ENCODE measurements around the gene PKD1. TPM values are rescaled to one million over a fixed set of nuclear protein-coding genes. Genes with fewer than 3 reads are reported as not detected.

Gene PKD1
- total and polyA plus RNA-seq, 2 of the 13 experiments (the other 11 are each of a cell fraction or from before 2014, with no cell fraction given) = 22.1 to 23.0 TPM

DNA sequence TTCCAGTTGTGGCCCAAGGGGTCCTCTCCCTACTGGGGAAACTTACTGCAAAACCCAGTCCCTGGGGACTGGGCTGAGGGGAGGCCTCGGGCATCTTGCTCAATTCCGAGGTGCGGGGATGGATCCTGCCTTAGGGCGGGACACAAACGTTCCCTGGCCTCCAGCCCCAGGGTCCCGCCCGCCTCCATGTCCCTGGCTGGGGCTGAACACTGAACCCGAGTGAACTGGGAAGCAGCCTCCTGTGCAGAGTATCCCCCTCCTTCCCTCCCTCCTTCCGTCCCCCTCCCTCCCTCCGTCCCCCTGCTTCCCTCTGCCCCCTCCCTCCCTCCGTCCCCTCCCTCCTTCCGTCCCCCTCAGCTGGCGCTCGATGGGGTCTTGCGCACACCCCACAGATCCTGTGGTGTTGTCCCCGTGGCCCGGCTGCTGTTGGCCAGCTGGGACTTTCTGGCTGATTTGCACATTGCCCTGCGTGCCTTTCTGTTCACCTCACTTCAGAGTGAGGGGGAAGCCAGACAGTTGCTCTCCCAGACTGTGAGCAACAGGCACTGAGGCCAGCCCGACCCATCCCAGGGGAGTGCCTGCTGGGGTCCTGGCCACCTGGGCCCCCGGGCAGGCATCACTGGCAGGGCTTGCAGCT lies 25.3 kb upstream of the PKD1 start (continued):
- TF ChIP-seq, protein P1, sequence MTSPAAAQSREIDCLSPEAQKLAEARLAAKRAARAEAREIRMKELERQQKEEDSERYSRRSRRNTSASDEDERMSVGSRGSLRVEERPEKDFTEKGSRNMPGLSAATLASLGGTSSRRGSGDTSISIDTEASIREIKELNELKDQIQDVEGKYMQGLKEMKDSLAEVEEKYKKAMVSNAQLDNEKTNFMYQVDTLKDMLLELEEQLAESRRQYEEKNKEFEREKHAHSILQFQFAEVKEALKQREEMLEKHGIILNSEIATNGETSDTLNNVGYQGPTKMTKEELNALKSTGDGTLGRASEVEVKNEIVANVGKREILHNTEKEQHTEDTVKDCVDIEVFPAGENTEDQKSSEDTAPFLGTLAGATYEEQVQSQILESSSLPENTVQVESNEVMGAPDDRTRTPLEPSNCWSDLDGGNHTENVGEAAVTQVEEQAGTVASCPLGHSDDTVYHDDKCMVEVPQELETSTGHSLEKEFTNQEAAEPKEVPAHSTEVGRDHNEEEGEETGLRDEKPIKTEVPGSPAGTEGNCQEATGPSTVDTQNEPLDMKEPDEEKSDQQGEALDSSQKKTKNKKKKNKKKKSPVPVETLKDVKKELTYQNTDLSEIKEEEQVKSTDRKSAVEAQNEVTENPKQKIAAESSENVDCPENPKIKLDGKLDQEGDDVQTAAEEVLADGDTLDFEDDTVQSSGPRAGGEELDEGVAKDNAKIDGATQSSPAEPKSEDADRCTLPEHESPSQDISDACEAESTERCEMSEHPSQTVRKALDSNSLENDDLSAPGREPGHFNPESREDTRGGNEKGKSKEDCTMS (CRISPR knock-in tag; conservative IDR thresholded peaks at IDR 0.05) = no peak
- TF ChIP-seq ZNF598 (CRISPR knock-in tag; IDR thresholded peaks at IDR 0.05; ENCODE audit: borderline replicate concordance) = no peak
- TF ChIP-seq, protein P2, sequence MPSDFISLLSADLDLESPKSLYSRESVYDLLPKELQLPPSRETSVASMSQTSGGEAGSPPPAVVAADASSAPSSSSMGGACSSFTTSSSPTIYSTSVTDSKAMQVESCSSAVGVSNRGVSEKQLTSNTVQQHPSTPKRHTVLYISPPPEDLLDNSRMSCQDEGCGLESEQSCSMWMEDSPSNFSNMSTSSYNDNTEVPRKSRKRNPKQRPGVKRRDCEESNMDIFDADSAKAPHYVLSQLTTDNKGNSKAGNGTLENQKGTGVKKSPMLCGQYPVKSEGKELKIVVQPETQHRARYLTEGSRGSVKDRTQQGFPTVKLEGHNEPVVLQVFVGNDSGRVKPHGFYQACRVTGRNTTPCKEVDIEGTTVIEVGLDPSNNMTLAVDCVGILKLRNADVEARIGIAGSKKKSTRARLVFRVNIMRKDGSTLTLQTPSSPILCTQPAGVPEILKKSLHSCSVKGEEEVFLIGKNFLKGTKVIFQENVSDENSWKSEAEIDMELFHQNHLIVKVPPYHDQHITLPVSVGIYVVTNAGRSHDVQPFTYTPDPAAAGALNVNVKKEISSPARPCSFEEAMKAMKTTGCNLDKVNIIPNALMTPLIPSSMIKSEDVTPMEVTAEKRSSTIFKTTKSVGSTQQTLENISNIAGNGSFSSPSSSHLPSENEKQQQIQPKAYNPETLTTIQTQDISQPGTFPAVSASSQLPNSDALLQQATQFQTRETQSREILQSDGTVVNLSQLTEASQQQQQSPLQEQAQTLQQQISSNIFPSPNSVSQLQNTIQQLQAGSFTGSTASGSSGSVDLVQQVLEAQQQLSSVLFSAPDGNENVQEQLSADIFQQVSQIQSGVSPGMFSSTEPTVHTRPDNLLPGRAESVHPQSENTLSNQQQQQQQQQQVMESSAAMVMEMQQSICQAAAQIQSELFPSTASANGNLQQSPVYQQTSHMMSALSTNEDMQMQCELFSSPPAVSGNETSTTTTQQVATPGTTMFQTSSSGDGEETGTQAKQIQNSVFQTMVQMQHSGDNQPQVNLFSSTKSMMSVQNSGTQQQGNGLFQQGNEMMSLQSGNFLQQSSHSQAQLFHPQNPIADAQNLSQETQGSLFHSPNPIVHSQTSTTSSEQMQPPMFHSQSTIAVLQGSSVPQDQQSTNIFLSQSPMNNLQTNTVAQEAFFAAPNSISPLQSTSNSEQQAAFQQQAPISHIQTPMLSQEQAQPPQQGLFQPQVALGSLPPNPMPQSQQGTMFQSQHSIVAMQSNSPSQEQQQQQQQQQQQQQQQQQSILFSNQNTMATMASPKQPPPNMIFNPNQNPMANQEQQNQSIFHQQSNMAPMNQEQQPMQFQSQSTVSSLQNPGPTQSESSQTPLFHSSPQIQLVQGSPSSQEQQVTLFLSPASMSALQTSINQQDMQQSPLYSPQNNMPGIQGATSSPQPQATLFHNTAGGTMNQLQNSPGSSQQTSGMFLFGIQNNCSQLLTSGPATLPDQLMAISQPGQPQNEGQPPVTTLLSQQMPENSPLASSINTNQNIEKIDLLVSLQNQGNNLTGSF (CRISPR knock-in tag; IDR thresholded peaks at IDR 0.05) = no peak
- TF ChIP-seq PCBP1 (IDR thresholded peaks at IDR 0.05; ENCODE audit: borderline replicate concordance, low read depth, low read length) = peak; percentile 46; the same call in 1 of the 2 replicates
- TF ChIP-seq, protein P3, sequence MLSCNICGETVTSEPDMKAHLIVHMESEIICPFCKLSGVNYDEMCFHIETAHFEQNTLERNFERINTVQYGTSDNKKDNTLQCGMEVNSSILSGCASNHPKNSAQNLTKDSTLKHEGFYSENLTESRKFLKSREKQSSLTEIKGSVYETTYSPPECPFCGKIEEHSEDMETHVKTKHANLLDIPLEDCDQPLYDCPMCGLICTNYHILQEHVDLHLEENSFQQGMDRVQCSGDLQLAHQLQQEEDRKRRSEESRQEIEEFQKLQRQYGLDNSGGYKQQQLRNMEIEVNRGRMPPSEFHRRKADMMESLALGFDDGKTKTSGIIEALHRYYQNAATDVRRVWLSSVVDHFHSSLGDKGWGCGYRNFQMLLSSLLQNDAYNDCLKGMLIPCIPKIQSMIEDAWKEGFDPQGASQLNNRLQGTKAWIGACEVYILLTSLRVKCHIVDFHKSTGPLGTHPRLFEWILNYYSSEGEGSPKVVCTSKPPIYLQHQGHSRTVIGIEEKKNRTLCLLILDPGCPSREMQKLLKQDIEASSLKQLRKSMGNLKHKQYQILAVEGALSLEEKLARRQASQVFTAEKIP (CRISPR knock-in tag; IDR thresholded peaks at IDR 0.05; ENCODE audit: borderline replicate concordance) = no peak
- TF ChIP-seq HNRNPLL (IDR thresholded peaks at IDR 0.05; ENCODE audit: low read depth, low read length, poor library complexity, severe bottlenecking) = peak; percentile 41
- no peak for TF ChIP-seq SP2 (CRISPR knock-in tag; IDR thresholded peaks at IDR 0.05)
- no peak for TF ChIP-seq ZNF674 (CRISPR knock-in tag; IDR thresholded peaks at IDR 0.05; ENCODE audit: low read depth)
- no peak for TF ChIP-seq NCOA2 (CRISPR knock-in tag; IDR thresholded peaks at IDR 0.05)
- no peak for TF ChIP-seq ZNF816 (CRISPR knock-in tag; IDR thresholded peaks at IDR 0.05; ENCODE audit: borderline replicate concordance)
- TF ChIP-seq FLYWCH1 (CRISPR knock-in tag; IDR thresholded peaks at IDR 0.05) = no peak
- TF ChIP-seq ZNF75D (CRISPR knock-in tag; IDR thresholded peaks at IDR 0.05; ENCODE audit: borderline replicate concordance) = no peak
- TF ChIP-seq, protein P4, sequence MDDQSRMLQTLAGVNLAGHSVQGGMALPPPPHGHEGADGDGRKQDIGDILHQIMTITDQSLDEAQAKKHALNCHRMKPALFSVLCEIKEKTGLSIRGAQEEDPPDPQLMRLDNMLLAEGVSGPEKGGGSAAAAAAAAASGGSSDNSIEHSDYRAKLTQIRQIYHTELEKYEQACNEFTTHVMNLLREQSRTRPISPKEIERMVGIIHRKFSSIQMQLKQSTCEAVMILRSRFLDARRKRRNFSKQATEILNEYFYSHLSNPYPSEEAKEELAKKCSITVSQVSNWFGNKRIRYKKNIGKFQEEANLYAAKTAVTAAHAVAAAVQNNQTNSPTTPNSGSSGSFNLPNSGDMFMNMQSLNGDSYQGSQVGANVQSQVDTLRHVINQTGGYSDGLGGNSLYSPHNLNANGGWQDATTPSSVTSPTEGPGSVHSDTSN (CRISPR knock-in tag; IDR thresholded peaks at IDR 0.05; ENCODE audit: borderline replicate concordance) = no peak
- no peak for TF ChIP-seq KDM4B (CRISPR knock-in tag; IDR thresholded peaks at IDR 0.05)
- no peak for TF ChIP-seq CAMTA2 (CRISPR knock-in tag; IDR thresholded peaks at IDR 0.05; ENCODE audit: borderline replicate concordance)
- TF ChIP-seq MEIS2 (CRISPR knock-in tag; IDR thresholded peaks at IDR 0.05) = no peak
- no peak for TF ChIP-seq BHLHE40 (IDR thresholded peaks at IDR 0.05; ENCODE audit: low read length)
